A204.1 (cell line): Measurements from ENCODE around the gene FAM72B.
"Not testable (repeated sequence)": the region's sequence is repeated elsewhere in the genome, so short reads cannot be mapped to it uniquely, and the experiment has no call there.

Source experiments
- FAIRE-seq: peaks from 2 replicates; lab custom pipeline; 2012; peaks lifted over from hg19 to GRCh38; lab: Jason Lieb, UNC

The FAM72B gene

DNA sequence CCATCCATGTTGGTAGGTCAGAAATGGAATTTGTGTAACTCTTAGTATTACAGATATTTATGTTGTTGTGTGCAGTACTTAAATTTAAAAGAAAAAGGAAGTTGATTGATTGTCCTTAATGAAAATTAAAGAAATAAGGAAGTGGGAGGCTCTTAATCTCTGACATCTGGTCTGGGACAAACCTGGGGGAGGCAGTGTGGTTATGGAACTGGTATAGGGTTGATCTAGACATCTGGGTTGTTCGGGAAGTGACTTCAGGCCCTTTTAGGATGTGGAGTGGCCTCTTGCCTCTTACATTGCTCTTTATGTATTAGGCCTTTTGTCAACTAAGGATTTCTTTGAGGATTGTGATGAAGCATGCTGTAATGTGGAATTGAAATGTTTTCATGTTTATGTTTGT lies 16.1 kb upstream of the FAM72B start:
- not testable (repeated sequence) for FAIRE-seq

DNA sequence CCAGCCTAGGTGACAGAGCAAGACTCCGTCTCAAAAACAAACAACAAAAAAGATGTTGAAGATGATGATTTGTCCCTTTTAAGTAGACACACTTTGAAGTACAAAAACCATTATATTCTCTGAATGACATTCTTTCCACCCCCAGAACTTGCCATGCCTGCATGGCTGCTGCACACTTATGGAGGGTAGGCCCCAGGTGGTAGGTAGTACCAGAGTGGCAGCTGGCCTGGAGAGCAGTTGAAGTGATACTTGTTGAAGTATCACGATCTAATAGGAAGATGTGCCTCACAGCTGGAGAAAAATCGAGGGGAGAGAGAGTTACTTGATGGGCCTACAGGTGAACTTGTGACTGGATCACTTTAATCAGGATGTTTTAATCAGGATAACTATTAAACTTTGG lies 15.6 kb upstream of the FAM72B start:
- not testable (repeated sequence) for FAIRE-seq

DNA sequence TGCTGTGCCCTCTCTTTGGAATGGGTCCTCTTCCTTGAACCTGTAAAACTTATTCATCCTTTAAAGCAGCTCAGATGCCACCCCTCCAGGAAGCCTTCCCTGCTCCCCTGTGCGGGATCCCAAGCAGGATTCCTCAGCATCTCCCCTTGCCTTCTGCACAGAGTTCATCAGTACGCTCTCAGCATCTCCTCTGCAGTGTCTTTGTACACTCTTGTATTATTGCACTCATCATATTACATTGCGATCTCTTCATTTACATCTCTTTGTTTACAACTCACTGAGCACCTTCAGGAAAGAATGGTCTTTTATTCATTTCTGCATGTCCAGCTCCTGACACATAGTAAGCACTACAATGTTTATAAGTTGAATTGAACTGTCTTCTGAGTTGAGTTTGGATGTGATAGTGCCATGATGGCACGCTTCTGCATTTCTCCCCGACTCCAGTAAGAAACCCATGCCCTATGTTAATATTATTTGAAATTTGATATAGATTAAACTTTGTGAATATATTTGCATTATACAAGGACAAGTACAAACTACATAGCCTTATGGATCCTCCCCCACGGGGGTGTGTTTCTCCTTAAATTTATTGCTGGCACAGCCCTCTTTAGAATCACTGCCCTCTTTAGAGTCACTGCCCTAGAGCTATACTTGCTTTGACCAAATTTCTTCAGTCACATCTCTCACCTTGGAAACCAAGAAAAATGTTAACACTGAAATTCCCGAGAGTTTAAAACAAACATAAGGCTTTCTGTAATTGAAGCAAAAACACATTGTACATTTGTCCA lies 13.1 kb upstream of the FAM72B start:
- not testable (repeated sequence) for FAIRE-seq

DNA sequence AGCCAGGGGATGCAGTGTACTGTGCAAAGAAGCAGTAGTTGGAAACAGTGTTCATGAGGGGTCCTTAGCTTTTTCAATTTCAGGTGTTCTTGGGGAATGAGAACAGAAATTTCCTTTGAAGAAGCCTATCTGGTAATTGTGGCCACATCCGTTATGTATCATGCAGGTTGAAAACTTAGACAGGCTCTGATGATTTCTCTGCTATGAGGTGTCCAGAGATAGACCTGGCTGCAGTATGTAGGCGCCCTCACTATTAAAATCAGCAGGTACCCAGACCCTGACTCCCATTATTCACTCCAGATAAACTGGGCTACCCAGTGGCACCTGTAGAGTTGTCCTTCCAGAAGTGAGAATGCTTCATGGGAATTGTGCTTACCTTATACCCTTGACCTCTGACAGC lies 8.4 kb upstream of the FAM72B start:
- not testable (repeated sequence) for FAIRE-seq

DNA sequence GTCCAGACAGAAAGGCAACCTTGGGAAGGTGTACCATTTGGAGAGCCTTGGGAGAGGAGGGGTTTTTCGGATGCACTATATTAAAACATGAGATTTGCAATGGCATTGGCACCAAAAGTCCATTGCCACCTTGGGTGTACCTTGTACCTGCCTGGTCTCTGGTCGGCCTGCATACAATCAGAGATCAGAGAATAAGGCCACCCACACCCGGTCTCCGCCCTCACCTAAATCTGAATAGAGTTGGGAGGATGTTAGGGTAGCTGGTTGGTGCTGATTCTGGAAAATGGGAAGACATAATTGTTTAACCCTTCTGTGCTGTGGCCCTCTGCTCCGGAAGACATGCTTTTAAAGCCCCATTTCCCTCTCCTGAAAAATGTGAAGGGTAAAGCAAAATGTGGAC lies 3.8 kb upstream of the FAM72B start:
- FAIRE-seq: not testable (repeated sequence)

DNA sequence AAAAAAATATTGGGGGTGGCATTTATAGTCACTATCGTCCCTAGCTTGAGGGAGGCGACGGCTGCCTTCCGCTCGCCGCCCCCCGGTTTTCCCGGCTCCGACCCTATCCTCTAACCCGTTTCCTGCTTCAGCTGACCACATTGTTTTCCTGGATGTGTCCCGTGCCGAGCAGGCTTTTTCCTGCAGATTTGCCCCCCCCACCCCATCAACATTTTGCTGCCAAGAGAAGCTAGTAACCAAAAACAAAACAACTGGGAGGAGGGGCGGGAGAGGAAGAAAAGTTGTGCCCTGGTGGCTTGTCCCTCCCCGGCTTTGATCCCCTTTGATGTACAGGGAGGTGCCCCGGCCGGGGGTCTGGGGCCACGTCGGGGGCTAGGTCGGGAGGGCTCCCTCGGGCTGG lies 2.1 kb upstream of the FAM72B start:
- not testable (repeated sequence) for FAIRE-seq

DNA sequence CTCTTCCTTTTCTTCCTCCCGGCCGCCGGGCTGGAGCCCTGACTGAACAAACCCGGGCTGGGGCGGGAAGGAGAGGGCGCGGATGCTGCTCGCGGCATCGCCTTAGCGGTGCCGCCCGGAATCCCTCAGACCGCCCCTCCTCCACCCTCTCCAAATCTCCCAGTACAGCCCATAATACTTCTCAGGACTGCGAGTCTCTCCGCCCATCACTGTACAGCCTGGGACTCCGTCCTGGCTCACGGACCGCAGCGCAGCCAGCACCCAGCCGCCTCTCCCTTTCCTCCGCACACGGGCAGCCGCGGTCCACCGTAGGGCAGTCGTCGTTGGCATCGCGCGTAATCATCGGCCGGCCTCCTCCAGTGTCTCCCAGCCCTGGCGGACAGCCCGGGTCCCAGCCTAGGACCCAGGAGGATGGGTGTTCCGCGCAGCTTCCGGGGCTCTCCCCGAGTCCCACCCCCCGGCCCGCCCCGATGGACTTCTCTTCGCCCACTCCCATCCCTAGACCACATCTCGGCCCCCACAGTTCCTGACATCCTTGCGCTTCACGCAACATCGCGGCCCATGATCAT lies 1.1 kb upstream of the FAM72B start:
- FAIRE-seq: not testable (repeated sequence)

DNA sequence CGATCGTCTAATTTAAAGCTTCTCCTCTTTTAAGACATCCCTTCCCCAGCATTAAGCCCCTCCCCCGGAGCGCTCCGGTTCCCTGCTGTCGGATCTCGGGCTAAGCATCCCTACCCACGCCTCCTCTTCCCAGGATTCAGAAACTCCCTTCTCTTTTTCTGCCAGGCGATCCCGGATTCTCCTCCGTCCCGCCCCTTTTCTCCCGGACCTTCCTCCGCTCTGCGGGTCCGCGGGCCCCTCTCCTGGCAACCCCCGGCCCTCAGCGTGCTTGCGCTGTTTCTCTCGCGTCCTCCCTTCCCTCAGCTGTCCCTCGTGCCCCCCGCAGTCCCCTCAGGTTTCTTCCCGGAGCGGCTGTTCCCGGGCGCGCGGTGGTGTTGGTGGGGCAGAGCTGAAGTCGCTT lies 273 bp downstream of the FAM72B start:
- FAIRE-seq: not testable (repeated sequence)

DNA sequence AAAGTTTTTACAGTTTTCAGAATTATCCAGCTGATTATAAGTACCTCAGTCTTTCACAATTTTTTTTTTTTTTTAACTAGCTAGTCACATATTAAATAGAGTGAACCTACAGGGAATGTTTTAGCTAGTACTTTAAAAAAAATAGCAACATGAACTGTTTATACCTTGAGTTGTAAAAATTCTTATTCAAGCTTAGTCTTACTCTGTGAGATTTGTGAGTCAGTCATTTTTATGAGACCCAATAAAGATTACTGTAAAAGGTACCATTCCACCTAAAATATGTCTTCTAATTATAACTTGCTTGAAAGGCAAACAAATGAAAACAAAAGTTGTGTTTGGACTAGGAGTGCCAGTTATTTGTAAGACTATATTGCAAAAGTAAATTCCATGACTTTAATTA lies 5.9 kb downstream of the FAM72B start:
- not testable (repeated sequence) for FAIRE-seq

DNA sequence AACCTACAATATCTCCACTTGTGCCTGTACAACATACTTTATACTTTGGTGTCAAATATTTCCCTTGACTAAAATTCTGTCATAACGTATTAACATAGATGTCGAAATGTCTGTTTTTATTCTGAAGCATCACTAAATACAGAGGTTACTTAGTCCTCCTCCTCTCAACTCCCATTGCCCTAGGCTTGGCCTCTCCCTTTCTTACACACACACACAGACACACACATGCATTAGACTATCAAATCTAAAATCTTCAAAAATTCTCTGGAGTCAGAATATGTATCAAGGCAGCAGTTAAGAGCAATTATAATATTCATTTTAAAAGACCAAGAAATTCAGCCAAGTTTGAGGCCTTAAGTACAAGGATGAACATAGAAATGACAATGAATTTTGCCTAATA lies 7.5 kb downstream of the FAM72B start:
- not testable (repeated sequence) for FAIRE-seq

DNA sequence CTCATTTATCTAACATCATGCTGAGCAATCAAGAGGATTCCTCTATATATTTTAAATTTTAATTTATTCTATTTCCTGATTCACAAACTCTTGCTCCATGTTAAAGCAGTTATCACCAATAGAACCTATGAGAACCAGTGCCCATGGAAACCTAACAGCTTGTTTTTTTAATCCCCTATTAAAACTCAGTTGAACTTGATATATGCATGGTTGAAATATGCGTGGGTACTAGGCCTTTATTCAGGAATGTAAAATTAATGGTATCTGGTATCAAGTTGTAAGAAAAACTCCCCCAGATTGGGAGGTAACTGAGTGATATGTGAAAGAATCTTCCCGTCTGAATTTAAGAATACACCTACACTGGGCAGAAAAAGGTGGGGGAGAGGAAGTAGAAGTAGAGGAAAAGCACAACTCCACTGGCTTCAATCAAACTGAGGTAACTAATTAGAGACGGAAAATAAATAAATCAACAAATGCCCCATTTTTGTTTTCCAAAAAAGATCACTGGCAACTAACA lies 15.9 kb downstream of the FAM72B start:
- FAIRE-seq: not testable (repeated sequence)

DNA sequence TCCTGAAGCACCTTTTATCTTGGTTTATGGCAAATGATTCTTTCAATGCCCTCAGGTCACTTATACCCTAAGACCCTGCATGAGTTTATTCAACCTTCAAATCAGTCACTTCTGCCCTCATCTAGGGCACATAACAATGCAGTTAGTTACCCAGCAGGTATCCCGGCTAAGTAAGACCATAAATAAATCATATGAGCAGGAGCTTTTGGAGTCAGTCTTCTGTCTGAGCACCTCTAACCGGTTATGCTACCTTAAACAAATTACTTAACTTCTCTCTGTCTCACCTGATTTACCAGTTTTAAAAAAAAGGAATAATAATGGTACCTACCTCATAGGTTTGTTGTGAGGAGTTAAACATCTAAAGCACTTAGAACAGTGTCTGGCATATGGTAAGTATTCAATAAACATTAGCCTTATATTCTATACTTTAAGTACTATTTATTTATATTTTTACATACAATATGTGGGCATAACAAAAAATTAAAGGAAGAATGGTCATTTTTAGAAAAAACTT lies 16.9 kb downstream of the FAM72B start:
- not testable (repeated sequence) for FAIRE-seq

DNA sequence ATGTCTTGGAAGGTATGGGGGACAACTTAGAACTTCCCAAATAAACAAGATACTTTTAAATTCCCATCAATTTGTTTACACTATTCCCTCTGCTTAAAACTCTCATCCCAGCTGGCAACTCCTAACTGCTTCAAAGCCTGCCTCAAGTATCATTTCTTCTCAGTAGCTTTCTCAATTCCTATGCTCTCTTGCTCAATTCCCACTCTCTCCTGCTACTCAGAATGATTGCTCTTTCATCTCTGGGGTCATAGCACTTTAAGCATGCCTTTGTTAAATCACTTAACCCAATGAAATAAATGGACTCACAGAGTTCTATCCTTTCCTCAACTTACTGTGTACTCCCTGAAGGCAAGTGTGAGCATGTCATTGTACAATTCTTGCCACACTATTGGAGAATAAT lies 18.8 kb downstream of the FAM72B start:
- not testable (repeated sequence) for FAIRE-seq

DNA sequence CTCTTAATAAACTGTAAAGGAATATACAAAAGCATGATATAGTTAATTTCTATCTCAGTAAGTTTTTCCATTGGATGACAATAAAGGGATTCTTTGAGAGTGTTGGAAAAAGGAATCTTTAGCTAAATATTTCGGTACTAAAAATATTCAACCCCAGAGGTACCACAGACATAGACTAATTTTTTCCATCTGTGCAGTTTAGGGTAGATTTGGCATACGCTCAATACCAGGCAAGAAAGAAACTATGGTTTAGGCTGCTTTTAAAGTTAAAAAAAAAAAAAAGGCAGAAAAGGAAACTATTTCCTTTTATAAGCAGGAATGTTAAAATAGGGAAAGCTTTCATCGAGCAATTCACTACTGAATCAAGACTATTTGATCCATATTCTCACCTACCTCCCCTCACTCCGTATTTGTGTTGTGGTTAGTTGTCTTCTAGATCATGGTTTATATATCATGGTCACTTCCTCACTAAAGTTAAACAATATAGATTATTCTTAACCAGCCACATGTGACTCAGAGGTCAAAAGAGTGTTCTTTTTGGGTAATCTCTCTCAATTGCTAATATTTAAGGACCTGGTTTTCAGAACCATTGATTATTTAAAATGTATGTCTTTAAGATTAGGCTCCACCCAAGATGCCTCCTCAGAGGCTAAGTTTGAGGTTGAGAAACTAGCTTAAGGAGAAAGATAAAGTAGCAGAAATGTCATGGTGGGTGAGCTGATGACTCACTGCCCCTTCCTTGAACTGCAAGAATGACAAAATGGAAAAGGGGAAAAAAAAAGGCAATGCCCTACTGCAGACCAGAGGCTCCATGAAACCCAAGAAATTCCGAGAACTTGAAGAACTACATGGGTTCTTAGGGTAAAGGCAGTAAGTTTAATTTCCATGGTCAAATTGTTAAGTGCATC lies 20.0 kb downstream of the FAM72B start:
- not testable (repeated sequence) for FAIRE-seq

DNA sequence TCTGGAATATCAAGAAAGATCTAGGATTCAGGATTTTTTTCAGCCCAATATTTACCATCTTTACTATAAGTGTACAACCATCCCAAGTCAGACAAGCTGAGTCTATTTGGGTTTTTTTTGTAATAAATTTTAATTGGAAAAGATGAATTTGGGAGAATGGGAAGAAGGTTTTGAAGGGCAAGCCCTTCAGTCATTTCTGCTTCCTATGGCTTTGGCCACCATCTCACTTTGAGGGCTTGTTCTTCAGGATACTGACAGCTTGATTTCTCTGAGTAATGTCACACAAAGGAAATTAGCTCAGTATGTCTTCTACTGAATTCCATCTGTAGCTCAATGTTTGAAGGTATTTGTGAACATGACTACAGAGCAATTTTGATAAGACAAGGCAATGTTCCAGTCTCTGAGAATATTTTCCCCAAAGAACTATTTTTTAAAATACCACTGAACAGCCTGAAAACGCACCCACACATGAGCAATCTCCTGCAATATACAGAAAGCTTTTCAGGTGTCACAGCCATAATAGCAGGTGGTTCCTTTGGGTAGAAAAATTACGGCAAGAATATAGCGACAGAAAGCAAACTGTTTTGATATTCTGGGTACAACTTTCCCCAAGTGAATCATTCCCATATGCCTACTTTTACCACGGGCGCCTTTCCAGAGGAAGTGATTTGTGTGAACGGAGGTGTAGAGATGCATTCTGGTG lies 22.8 kb downstream of the FAM72B start:
- not testable (repeated sequence) for FAIRE-seq

DNA sequence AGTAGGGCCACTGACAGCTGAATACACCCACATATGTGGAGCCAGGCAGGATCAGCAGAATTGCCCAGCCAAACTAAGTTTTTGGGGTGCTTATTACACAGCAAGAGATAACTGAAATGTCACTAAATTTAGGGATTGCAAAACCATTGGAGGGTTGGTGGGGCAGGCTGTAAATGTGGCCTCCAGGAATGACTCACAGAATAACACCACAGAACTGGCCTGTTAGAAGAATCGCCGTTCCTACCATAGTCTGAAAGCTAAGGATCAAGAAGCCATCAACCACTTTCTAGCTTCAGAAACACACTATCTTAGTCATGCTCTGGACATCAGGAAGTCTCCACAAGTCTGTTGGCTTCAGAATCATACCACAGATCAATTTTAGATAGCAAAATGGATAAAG lies 24.0 kb downstream of the FAM72B start:
- not testable (repeated sequence) for FAIRE-seq

DNA sequence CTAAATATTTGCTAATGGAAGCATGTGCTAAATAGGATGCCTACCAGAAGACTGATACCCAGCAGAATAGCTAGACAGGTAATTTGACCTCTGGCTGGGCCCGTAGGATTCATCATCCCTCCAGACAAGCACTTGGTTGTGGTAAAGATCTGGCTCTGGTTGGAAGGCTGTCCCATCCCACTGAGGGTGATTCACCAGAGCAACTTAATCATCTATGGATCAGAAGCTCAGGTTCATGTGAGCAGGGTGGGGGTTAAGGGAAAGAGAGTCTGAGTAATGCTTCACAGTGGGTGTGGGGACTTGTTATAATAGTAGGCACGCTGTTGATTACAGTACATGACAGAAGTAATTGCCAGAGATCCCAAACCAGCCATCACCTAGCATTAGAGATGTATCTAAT lies 26.5 kb downstream of the FAM72B start:
- FAIRE-seq: not testable (repeated sequence)

DNA sequence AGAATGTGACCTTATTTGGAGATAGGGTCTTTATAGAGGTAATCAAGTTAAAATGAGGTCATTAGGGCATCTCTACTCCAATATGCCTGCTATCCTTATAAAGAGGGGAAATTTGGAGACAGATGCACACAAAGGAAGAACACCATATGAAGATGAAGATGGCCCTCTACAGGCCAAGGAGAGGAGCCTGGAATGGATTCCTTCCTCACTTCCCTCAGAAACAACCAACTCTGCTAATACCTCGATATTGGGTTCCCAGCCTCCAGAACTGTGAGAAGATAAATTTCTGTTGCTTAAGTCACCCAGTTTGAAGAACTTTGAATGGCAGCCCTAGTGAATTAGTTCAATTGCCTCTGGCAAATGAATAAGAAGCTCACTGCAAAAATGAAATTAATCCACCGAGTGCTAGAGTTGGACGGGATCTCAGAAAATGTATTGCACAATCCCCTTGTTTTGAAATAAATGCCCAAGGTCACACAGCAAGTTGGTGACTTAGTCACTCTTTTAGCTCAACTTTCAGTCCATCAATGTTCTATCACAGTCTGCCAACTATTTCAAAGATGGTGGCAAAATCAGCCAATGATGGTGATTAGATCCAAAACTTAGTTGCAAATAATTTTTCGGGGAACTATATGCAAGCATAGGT lies 27.1 kb downstream of the FAM72B start:
- FAIRE-seq: not testable (repeated sequence)

DNA sequence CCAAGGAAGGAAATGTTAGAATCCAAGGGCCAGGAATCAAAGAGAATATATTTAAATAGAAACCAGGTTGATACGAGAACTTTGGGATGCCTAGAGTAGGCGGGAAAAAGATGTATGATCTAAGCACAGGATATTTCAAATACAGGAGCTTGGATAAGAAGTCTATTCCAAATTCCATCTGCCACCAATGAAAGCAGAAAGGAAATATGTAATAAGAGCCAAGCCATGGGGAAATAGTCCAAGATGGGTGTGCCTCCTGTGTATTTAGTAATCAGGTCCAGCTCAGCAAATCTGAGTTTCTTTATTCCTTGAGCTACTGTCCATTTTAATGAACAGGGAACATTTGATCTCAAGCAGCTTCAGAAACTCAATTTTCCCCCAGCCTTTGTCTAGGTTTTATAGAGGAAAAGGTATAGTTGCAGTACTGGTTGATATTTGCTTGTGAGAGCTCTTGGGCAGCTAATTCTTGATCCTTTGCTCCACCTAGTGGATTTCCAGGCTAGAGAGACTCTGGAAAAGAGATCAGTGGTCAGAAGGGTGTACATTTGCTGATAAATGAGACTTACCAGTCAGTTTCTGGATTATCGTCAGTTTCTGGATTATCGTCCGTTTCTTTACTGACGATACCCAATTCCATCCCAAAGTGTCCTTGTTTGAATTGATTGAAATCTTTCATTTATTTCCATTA lies 28.3 kb downstream of the FAM72B start:
- FAIRE-seq: not testable (repeated sequence)

DNA sequence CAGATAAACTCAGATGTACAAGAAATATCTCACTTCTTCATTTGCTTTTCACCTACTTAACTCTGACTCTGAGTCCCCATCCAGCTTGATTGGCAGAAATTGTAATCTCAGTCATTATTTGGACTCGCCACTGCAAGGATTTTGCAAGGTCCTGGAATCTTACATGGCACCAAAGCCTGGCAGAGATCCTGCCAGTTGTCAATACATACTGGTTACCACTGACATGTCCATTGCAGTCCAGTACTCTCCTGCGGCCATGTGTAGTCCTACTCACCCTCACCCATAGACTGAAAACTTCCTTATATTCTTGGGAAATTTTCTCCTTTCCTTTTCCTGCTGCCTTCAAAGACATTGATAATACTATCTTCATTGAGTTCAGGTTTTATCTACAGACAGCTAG lies 29.3 kb downstream of the FAM72B start:
- FAIRE-seq: not testable (repeated sequence)

DNA sequence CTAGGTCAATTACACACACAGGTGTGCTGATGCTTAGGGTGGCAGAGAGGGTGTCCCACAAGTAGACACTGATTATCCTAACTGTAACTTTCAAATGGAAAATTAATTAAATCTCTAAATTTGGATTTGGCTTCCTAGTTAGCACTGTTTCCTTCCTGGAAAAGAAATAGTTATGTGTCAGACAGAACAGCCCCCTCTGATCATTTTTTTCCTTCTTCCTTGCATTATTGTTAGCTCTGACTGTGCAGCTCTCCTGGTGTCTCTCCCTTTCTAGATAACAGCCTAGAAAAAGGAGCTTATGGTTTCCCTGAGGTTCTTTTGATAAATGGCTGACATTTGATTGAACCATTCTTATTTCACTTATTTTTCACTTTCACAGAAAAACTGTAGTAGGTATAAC lies 31.4 kb downstream of the FAM72B start:
- not testable (repeated sequence) for FAIRE-seq
